Measurements from ENCODE around the gene FOXB1.

DNA sequence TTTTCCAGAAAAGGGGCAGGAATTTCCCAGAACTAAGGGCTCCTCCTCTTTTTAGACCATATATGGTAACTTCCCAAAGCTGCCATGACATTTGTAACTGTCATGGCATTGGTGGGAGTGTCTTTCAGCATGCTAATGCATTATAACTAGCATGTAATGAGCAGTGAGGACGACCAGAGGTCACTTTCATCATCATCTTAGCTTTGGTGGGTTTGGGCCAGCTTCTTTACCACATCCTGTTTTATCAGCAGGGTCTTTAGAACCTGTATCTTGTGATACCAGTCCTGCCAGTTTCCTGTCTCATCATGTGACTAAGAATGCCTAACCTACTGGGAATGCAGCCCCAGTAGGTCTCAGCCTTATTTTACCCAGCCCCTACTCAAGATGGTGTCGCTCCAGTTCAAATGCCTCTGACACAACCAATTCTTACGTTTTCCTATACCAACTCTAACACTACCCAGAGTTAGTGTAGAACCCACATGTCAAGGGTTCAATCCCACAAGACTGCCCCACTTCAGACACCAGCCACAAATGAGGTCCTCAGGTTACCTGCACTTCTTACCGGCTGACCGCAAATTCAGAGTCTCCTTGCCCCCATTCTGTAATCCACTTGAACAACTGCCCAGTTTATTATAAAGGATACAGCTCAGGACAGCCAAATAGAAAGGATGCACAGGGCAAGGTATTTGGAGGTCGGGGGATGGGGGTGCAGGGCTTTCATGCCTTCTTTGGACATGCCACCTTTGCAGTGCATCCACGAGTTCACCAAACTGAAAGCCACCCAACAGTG lies 17.7 kb downstream of the FOXB1 start:
- TF ChIP-seq, protein P1, sequence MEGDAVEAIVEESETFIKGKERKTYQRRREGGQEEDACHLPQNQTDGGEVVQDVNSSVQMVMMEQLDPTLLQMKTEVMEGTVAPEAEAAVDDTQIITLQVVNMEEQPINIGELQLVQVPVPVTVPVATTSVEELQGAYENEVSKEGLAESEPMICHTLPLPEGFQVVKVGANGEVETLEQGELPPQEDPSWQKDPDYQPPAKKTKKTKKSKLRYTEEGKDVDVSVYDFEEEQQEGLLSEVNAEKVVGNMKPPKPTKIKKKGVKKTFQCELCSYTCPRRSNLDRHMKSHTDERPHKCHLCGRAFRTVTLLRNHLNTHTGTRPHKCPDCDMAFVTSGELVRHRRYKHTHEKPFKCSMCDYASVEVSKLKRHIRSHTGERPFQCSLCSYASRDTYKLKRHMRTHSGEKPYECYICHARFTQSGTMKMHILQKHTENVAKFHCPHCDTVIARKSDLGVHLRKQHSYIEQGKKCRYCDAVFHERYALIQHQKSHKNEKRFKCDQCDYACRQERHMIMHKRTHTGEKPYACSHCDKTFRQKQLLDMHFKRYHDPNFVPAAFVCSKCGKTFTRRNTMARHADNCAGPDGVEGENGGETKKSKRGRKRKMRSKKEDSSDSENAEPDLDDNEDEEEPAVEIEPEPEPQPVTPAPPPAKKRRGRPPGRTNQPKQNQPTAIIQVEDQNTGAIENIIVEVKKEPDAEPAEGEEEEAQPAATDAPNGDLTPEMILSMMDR (IDR thresholded peaks at IDR 0.05): no peak
- TF ChIP-seq POLR2A (IDR thresholded peaks at IDR 0.05): no peak
